Breast epithelium (tissue), 4 donors: Measurements from ENCODE around the gene TTBK1. TPM values are rescaled to one million over a fixed set of nuclear protein-coding genes. Genes with fewer than 3 reads are reported as not detected.

Experiments
- DNase-seq, 2 donors: peaks; one replicate each; pipeline ENCODE4 v3.0.0-alpha.2; 2019; ENCODE audit warnings: low spot score in 2 of 2
- H3K27ac ChIP-seq, 2 donors: fragments of 200-600 bp; sonication (generic) in 1 of 2; one replicate each; pipeline ENCODE4 v1.5.1; 2016 to 2019; ENCODE audit warnings: mild to moderate bottlenecking in 1 of 2
- H3K27me3 ChIP-seq, 2 donors: fragments of 200-600 bp; sonication (generic) in 1 of 2; one replicate each; pipeline versions ENCODE4 v1.5.1 to v1.6.0; 2017 to 2019; ENCODE audit warnings: control low read depth in 1 of 2, mild to moderate bottlenecking in 1 of 2
- H3K36me3 ChIP-seq: fragments of 200-600 bp; one replicate; pipeline ENCODE4 v1.5.1; 2019
- H3K4me1 ChIP-seq, 2 donors: fragments of 200-600 bp; sonication (generic); one replicate each; pipeline ENCODE4 v1.5.1; 2016 to 2019; ENCODE audit warnings: control low read depth in 1 of 2
- H3K4me3 ChIP-seq, 3 donors: fragments of 200-600 bp; sonication (generic); 1 replicate in 2 of 3; 2 replicates in 1 of 3; pipeline ENCODE4 v1.5.1; 2016 to 2019; ENCODE audit warnings: mild to moderate bottlenecking in 3 of 3, moderate library complexity in 2 of 3
- H3K9me3 ChIP-seq, 2 donors: fragments of 200-600 bp; sonication (generic) in 1 of 2; one replicate each; pipeline ENCODE4 v1.5.1; 2016 to 2019; ENCODE audit warnings: control low read depth in 1 of 2
- CTCF ChIP-seq, 3 donors: fragments of 450-650 bp; IDR thresholded peaks; one replicate each; pipeline ENCODE4 v1.5.1; 2016 to 2017; ENCODE audit warnings: antibody characterized with exemption in 3 of 3, mild to moderate bottlenecking in 3 of 3, moderate library complexity in 3 of 3
- POLR2A ChIP-seq: fragments of 450-650 bp; IDR thresholded peaks from one replicate; pipeline ENCODE4 v1.6.1; 2016; ENCODE audit warnings: antibody characterized with exemption, mild to moderate bottlenecking, moderate library complexity
- POLR2AphosphoS5 ChIP-seq, 3 donors: sonication (generic); formaldehyde crosslinking; IDR thresholded peaks; one replicate each; pipeline ENCODE4 v1.6.1; 2017; ENCODE audit warnings: antibody characterized with exemption in 3 of 3
- intact Hi-C: fragments of 100-400 bp; cut with DNase I; formaldehyde crosslinking; loops from one replicate; pipeline ENCODE4 v1.15.1; 2023; ENCODE audit warnings: low total_unique reads
- total RNA-seq, 3 donors: library from RNA; depleted of rRNA; stranded (reverse); fragments of >200 nt; gene quantifications; one replicate each; pipeline ENCODE4 v1.1.0, GENCODE V29; 2016

TTBK1 gene
- total RNA-seq, 3 donors from 2014 or later, result under 0.01 TPM; not detected in 2

GRCh38 chr6:43268355-43268700, 25.0 kb downstream of the TTBK1 start:
- no peaks in the 10 kb centered on the region for H3K36me3 ChIP-seq
- peaks cover 0 to 7% of the 10 kb centered on the region in 2 donors for H3K4me1 ChIP-seq
- peak overlapping the region in 1 of 2 donors; percentile 48 for H3K27ac ChIP-seq
- no peak for TF ChIP-seq POLR2A
- no peaks in the 10 kb centered on the region for H3K9me3 ChIP-seq
- H3K4me3 ChIP-seq, result no peak overlapping the region
- no peaks in the 10 kb centered on the region for H3K27me3 ChIP-seq
- DNase-seq, result peak in 1 of 2 donors; percentile 28
- intact Hi-C loops, result no loop called here

DNA sequence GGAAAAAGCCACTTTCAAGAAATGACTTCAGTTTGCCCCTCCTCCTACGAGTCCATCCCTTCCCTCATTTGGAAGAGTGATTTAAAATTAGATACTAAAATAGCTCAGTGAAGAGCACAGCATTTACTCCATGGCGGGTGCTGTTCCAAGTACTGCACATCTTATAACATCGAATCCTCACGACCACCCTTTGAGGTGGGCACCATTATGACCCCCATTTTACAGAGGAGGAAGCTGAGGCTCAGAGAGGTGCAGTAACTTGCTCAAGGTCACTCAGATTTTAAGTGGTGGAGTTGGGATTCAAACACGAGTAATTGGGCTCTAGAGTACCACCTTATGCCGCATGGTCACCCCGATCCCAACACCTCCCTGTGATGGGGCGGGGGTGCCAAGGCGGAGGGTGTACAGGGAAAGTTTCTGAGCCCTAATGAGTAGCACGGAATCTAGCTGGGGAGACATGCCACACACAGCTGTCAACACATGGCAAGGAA, 25.5 kb downstream of the TTBK1 start:
- no peak for DNase-seq
- no peaks in the 10 kb centered on the region for H3K9me3 ChIP-seq
- H3K27ac ChIP-seq, result peak overlapping the region in 1 of 2 donors; percentile 48
- TF ChIP-seq POLR2A, result no peak
- TF ChIP-seq POLR2AphosphoS5 (IDR thresholded peaks at IDR 0.05), result no peak
- no peaks in the 10 kb centered on the region for H3K27me3 ChIP-seq
- H3K36me3 ChIP-seq, result no peaks in the 10 kb centered on the region
- intact Hi-C loops, result no loop called here
- peaks cover 0 to 7% of the 10 kb centered on the region in 2 donors for H3K4me1 ChIP-seq
- peak overlapping the region in 1 of 3 donors; percentile 62 for H3K4me3 ChIP-seq

DNA sequence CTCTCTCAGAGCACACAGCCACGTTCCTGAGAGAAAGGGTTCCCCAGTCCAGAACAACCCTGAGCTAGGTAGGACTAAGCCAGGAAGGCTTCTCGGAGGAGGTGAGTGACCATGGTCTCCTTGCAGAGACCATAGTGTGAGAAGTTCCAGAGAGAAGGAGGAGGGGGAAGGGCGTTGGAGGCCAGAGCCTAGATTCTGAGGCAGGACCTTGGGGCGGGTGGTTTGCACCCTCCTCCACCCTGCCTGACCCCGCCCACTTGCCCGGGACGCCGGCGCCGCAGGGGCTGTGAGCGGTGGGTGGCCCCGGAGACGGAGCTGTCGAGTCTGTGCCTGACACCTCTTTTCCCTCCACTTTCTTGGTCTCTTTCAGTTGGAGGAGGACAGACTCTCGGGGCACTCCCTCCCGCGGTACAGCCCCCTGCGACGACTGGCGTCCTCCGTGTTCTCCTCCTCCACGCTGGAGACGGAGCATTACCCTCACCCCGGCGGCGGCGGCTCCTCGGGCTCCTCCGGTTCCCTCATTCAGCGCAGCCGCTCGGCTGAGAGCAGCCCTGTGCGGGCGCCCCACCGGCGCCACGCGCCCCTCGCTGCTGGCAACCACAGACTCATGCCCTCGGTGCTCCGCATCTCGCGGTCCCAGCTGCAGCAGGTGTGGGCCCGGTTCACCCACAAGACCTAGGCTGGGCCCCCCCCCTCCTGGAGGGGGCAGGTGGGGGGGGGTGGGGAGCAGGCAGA, 26.2 kb downstream of the TTBK1 start:
- TF ChIP-seq CTCF (IDR thresholded peaks at IDR 0.05) (no peak), POLR2AphosphoS5 (IDR thresholded peaks at IDR 0.05) (no peak), POLR2A (no peak)
- no peak for DNase-seq
- Histone ChIP-seq H3K36me3 (no peaks in the 10 kb centered on the region), H3K9me3 (no peaks in the 10 kb centered on the region), H3K27me3 (no peaks in the 10 kb centered on the region), H3K4me1 (peaks cover 0 to 7% of the 10 kb centered on the region in 2 donors), H3K4me3 (peak overlapping the region; percentile 26 to 62 (median 37)), H3K27ac (peak overlapping the region in 1 of 2 donors; percentile 48)
- intact Hi-C loops, result no loop called here

DNA sequence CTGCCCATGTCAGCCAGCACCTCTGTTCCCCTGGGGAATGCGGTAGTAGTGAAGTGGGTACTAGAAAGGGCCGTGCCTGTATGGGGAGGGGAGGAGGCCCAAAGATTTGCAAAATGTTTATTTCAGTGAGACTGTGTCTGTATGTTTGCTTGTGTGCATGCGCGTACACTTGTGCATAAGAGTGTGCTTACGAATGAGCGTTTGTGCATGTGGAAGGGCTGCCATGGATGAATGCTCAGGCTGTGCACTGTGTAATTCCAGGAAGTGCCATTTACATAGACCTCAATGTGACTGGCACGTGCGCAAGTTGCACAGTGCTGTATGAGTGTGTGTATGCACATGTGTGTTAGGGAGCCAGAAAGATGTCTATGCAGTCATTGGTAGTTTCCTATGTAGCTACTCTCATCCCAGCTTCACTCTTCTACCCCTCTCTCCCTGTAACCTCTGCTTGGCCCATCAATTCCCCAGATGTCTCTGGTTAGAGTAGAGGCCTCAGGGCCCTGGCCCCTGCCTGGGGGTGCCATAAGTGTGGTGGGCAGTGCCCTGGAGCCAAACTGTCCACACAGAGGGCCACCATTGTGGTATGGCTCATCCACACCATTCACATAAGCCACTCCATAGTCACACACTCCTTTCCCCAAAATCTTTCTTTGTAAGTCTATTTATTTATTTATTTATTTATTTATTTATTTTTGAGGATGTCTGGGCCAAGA, 28.0 kb downstream of the TTBK1 start:
- Histone ChIP-seq H3K4me3 (no peak overlapping the region), H3K27me3 (peaks cover 0 to 7% of the 10 kb centered on the region in 2 donors), H3K36me3 (no peaks in the 10 kb centered on the region), H3K27ac (no peak overlapping the region), H3K9me3 (no peaks in the 10 kb centered on the region), H3K4me1 (peaks cover 0 to 15% of the 10 kb centered on the region in 2 donors)
- no peak for TF ChIP-seq CTCF (IDR thresholded peaks at IDR 0.05)
- no peak for TF ChIP-seq POLR2A
- TF ChIP-seq POLR2AphosphoS5 (IDR thresholded peaks at IDR 0.05), result no peak
- no peak for DNase-seq
- intact Hi-C loops, result no loop called here

DNA sequence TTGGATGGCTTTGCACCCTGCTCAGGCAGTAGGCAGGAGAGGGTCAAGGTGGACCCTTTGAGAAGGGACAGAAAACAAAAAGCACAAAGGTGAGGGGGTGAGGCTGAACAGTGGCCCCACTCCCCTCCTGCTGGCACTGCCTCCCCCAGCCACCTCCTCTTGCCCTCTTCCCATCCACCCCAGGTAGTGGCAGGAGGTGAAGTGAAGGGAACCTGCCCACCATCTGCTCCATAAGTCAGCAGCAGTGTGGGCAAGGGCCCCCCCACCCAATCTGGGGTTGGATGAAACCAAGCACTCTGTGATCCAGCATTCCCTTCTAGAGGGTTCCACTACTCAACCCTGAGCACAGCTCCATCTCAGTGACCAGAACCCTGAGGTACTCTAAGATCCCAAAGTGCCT, 28.7 kb downstream of the TTBK1 start:
- H3K4me1 ChIP-seq, result peaks cover 0 to 15% of the 10 kb centered on the region in 2 donors
- intact Hi-C loops, result no loop called here

More for the DNA sequence above, 28.7 kb downstream of the TTBK1 start:
- Histone ChIP-seq H3K9me3 (no peaks in the 10 kb centered on the region), H3K36me3 (no peaks in the 10 kb centered on the region), H3K27me3 (peaks cover 0 to 7% of the 10 kb centered on the region in 2 donors), H3K4me3 (no peak overlapping the region), H3K27ac (no peak overlapping the region)
- no peak for DNase-seq
- TF ChIP-seq CTCF (IDR thresholded peaks at IDR 0.05), result no peak
- no peak for TF ChIP-seq POLR2AphosphoS5 (IDR thresholded peaks at IDR 0.05)
- no peak for TF ChIP-seq POLR2A
